GM06990 (cell line): ENCODE results near the gene PHF21A.

ENCODE experiments used
- DNase-seq: peaks from one replicate; pipeline ENCODE4 v3.0.0-alpha.2; 2011; ENCODE audit not compliant: insufficient read length; ENCODE audit errors: extremely low read depth
- H3K27me3 ChIP-seq: replicated peaks from 2 replicates; pipeline ENCODE4 v1.6.0; 2011; ENCODE audit warnings: low read length; ENCODE audit not compliant: control insufficient read depth, insufficient read depth
- H3K36me3 ChIP-seq: 2 replicates; pipeline ENCODE4 v1.5.1; 2011; ENCODE audit warnings: low read length; ENCODE audit not compliant: control insufficient read depth, insufficient read depth
- H3K4me3 ChIP-seq: replicated peaks from 2 replicates; pipeline ENCODE4 v1.5.1; 2011; ENCODE audit warnings: low read depth, mild to moderate bottlenecking, control low read depth, low read length
- CTCF ChIP-seq: IDR thresholded peaks from 2 replicates; pipeline ENCODE4 v1.5.1; 2011; ENCODE audit warnings: low read length, control low read depth, mild to moderate bottlenecking, inconsistent platforms; ENCODE audit not compliant: insufficient read depth, poor library complexity, severe bottlenecking

Gene PHF21A

DNA sequence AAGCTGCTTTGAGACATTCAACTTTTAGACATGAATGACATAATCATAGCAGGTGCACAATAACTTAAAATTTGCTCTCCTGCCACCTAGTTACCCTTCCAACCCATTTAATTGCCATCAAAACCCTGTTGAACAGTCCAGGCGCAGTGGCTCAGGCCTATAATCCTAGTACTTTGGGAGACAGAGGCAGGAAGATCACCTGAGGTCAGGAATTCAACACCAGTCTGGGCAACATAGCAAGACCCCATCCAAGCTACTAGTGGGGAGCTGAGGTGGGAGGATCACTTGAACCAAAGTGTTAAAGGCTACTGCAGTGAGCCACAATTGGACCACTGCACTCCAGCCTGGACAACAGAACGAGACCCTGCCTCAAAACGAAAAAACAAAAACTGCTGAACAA, 4.0 kb upstream of the PHF21A start:
- no peak for DNase-seq
- Histone ChIP-seq H3K4me3 (no peak overlapping the region), H3K27me3 (no peaks in the 10 kb centered on the region), H3K36me3 (no peaks in the 10 kb centered on the region)
- no peak for TF ChIP-seq CTCF

GRCh38 chr11:46122945-46123715, 1.9 kb upstream of the PHF21A start:
- H3K4me3 ChIP-seq, result no peak overlapping the region
- H3K27me3 ChIP-seq, result no peaks in the 10 kb centered on the region
- no peaks in the 10 kb centered on the region for H3K36me3 ChIP-seq
- TF ChIP-seq CTCF, result no peak
- DNase-seq, result no peak

GRCh38 chr11:46121724-46122477, 647 bp upstream of the PHF21A start:
- Histone ChIP-seq H3K27me3 (no peaks in the 10 kb centered on the region), H3K4me3 (peak overlapping the region; percentile 77), H3K36me3 (no peaks in the 10 kb centered on the region)
- TF ChIP-seq CTCF, result no peak
- peak; percentile 79 for DNase-seq

DNA sequence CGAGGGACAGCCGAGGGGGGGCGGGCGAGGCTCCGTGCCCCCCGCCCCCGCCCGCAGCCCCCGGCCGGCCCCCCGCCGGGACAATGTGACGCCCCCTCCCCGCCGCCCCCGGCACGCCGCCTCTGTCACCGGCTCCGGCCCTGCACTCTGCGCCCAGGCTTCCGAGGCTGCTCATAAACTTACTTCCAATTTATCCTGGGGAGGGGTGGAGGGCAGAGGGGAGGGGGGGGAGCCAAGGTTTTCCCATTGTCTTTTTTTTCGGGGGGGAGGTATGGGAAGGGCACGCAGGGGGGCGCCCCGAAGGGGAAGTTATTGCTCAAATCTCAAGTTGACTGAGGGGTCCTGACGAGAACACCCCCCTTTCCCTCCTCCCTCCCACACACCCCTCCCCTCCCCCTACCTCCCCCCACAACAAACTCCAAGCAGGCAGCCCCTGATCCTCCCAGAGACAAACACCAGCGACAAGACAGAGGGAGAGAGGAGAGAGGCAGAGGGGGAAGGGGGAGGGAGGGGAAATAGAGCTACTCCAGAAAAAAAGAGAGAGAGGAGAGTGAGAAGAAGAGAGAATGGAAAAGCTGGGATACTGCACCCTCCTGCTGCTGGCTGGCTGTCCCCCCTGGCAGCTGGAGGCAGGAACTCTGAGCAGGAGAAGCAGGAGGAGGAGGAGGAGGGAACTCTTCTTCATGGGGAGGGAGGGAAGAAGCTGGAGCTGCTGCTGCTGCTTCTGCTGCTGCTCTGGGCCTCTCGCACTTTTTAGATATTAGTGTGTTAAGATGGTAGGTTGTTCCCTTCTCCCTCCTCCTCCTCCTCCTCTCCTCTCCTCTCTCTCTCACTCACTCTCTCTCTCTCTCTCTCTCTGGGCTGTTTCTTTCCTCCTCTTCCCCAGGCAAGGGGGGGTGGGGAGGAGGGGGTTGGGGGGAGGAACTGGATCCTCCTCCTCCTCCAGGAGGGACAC, 631 bp downstream of the PHF21A start:
- peak; percentile 62 for DNase-seq
- Histone ChIP-seq H3K36me3 (no peaks in the 10 kb centered on the region), H3K27me3 (no peaks in the 10 kb centered on the region), H3K4me3 (peak overlapping the region; percentile 87)
- TF ChIP-seq CTCF, result no peak

GRCh38 chr11:46119352-46120216, 1.7 kb downstream of the PHF21A start:
- no peaks in the 10 kb centered on the region for H3K36me3 ChIP-seq
- peak; percentile 58 for DNase-seq
- no peaks in the 10 kb centered on the region for H3K27me3 ChIP-seq
- TF ChIP-seq CTCF, result no peak
- H3K4me3 ChIP-seq, result peak overlapping the region; percentile 87
